ENCODE measurements around the gene TNPO3. TPM values are rescaled to one million over a fixed set of nuclear protein-coding genes. Genes with fewer than 3 reads are reported as not detected.
A peak's percentile ranks its signal among the peaks of the same experiment; 100 is the strongest.
"Not testable (repeated sequence)": the region's sequence is repeated elsewhere in the genome, so short reads cannot be mapped to it uniquely, and the experiment has no call there.

The TNPO3 gene
- total RNA-seq, 1 donor from 2014 or later = 42.6 TPM

- no peaks in the 10 kb centered on the region for H3K27me3 Mint-ChIP-seq (ENCODE audit: unreplicated experiment)
These were observed 17.6 kb upstream of the TNPO3 start for GRCh38 chr7:129072479-129073011.

GRCh38 chr7:129069021-129069420 is 14.1 kb upstream of the TNPO3 start:
- Mint-ChIP-seq H3K36me3 (ENCODE audit: low read depth, unreplicated experiment) (no peaks in the 10 kb centered on the region), H3K9me3 (ENCODE audit: unreplicated experiment) (no peaks in the 10 kb centered on the region), H3K4me3 (ENCODE audit: unreplicated experiment) (no peak overlapping the region), H3K4me1 (ENCODE audit: unreplicated experiment) (peaks cover 7% of the 10 kb centered on the region), H3K27me3 (ENCODE audit: unreplicated experiment) (no peaks in the 10 kb centered on the region), H3K27ac (ENCODE audit: unreplicated experiment) (no peak overlapping the region)
- no peak for TF ChIP-seq CTCF (IDR thresholded peaks at IDR 0.05; ENCODE audit: unreplicated experiment)
- no peak for DNase-seq (ENCODE audit: low spot score)

More at GRCh38 chr7:129072479-129073011, 17.6 kb upstream of the TNPO3 start:
- no peak for DNase-seq (ENCODE audit: low spot score)
- TF ChIP-seq CTCF (IDR thresholded peaks at IDR 0.05; ENCODE audit: unreplicated experiment) = no peak
- no peak overlapping the region for H3K4me3 Mint-ChIP-seq (ENCODE audit: unreplicated experiment)
- H3K4me1 Mint-ChIP-seq (ENCODE audit: unreplicated experiment) = peaks cover 7% of the 10 kb centered on the region
- H3K36me3 Mint-ChIP-seq (ENCODE audit: low read depth, unreplicated experiment) = no peaks in the 10 kb centered on the region
- H3K9me3 Mint-ChIP-seq (ENCODE audit: unreplicated experiment) = no peaks in the 10 kb centered on the region
- H3K27ac Mint-ChIP-seq (ENCODE audit: unreplicated experiment) = no peak overlapping the region

GRCh38 chr7:129067943-129068548 is 13.1 kb upstream of the TNPO3 start:
- H3K27ac Mint-ChIP-seq (ENCODE audit: unreplicated experiment) = no peak overlapping the region
- H3K4me3 Mint-ChIP-seq (ENCODE audit: unreplicated experiment) = no peak overlapping the region
- no peak for TF ChIP-seq CTCF (IDR thresholded peaks at IDR 0.05; ENCODE audit: unreplicated experiment)

GRCh38 chr7:129067132-129067561 is 12.2 kb upstream of the TNPO3 start:
- not testable (repeated sequence) for H3K4me1 Mint-ChIP-seq (ENCODE audit: unreplicated experiment); H3K36me3 Mint-ChIP-seq (ENCODE audit: low read depth, unreplicated experiment); H3K27me3 Mint-ChIP-seq (ENCODE audit: unreplicated experiment); H3K27ac Mint-ChIP-seq (ENCODE audit: unreplicated experiment); H3K9me3 Mint-ChIP-seq (ENCODE audit: unreplicated experiment); DNase-seq (ENCODE audit: low spot score)
- H3K4me3 Mint-ChIP-seq (ENCODE audit: unreplicated experiment) = peak overlapping the region; percentile 4

More at GRCh38 chr7:129067943-129068548, 13.1 kb upstream of the TNPO3 start:
- Mint-ChIP-seq H3K9me3 (ENCODE audit: unreplicated experiment) (no peaks in the 10 kb centered on the region), H3K4me1 (ENCODE audit: unreplicated experiment) (peaks cover 7% of the 10 kb centered on the region), H3K27me3 (ENCODE audit: unreplicated experiment) (no peaks in the 10 kb centered on the region), H3K36me3 (ENCODE audit: low read depth, unreplicated experiment) (no peaks in the 10 kb centered on the region)
- no peak for DNase-seq (ENCODE audit: low spot score)

- H3K9me3 Mint-ChIP-seq (ENCODE audit: unreplicated experiment) = no peaks in the 10 kb centered on the region
- H3K4me3 Mint-ChIP-seq (ENCODE audit: unreplicated experiment) = no peak overlapping the region
- peaks cover 7% of the 10 kb centered on the region for H3K4me1 Mint-ChIP-seq (ENCODE audit: unreplicated experiment)
- DNase-seq (ENCODE audit: low spot score) = no peak
- H3K27me3 Mint-ChIP-seq (ENCODE audit: unreplicated experiment) = no peaks in the 10 kb centered on the region
- H3K27ac Mint-ChIP-seq (ENCODE audit: unreplicated experiment) = no peak overlapping the region
- no peaks in the 10 kb centered on the region for H3K36me3 Mint-ChIP-seq (ENCODE audit: low read depth, unreplicated experiment)
- no peak for TF ChIP-seq CTCF (IDR thresholded peaks at IDR 0.05; ENCODE audit: unreplicated experiment)
These were observed 11.6 kb upstream of the TNPO3 start for GRCh38 chr7:129066290-129067131.
